Breast epithelium (tissue), 3 donors: ENCODE results near the gene PPL.

ENCODE experiments used
- CTCF ChIP-seq, 3 donors: fragments of 450-650 bp; IDR thresholded peaks; one replicate each; pipeline ENCODE4 v1.5.1; 2016 to 2017; ENCODE audit warnings: antibody characterized with exemption in 3 of 3, mild to moderate bottlenecking in 3 of 3, moderate library complexity in 3 of 3
- POLR2A ChIP-seq: fragments of 450-650 bp; IDR thresholded peaks from one replicate; pipeline ENCODE4 v1.6.1; 2016; ENCODE audit warnings: antibody characterized with exemption, mild to moderate bottlenecking, moderate library complexity

GRCh38 chr16:4902038-4902437 is 34.9 kb downstream of the PPL start:
- TF ChIP-seq POLR2A, result no peak
- TF ChIP-seq CTCF (IDR thresholded peaks at IDR 0.05), result no peak
